Lower leg skin (tissue), 3 donors: ENCODE results near the gene UBL4A.

Experiments
- POLR2A ChIP-seq, 2 donors: fragments of 450-650 bp; IDR thresholded peaks; one replicate each; pipeline ENCODE4 v1.6.1; 2016 to 2017; ENCODE audit warnings: antibody characterized with exemption in 2 of 2, mild to moderate bottlenecking in 1 of 2, moderate library complexity in 1 of 2
- TF ChIP-seq, protein P1 (sequence below), 3 donors: fragments of 450-650 bp; IDR thresholded peaks; one replicate each; pipeline ENCODE4 v1.5.1; 2016; ENCODE audit warnings: antibody characterized with exemption in 3 of 3, mild to moderate bottlenecking in 3 of 3, moderate library complexity in 2 of 3

DNA sequence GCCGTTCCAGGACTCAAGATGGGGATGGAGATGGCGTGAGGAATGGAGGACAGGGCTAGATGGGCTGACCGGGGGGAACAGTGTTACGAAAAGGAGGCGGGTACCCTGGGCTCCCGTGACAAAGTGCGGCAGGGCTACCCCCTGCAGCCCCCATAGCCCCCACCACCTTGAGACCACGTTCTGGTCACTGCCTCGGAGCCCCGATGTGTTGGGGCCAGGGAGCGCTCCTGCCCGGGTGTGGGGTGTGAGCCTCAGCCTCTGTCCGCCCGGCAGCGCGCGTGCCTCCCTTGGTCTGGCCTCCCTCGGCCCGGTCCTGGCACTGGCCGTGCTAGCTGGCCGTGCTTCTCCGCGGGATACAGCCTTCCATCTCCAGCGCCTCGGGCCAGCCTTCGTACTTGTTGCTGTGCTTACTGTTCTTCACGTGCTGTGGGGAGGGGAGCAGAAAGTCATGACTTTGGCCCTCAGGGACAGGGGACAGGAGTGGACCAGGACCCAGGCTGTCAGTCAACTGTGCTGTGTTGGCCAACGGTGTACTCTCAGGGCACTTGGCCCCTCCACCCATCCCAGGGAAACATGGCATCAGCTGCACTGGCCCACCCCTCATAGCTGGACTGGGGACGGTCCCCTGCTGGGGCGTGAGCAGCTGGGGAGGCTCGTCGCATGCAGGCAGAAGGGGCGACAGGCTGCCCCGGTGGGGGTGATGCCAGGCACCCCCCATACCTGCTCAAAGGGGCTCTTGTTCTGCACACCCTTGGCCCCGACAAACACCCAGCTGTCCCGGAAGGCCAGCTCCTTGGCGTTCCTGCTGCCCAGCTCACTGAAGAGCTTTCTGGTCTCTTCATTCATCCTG, 20.3 kb upstream of the UBL4A start:
- TF ChIP-seq, protein P1, sequence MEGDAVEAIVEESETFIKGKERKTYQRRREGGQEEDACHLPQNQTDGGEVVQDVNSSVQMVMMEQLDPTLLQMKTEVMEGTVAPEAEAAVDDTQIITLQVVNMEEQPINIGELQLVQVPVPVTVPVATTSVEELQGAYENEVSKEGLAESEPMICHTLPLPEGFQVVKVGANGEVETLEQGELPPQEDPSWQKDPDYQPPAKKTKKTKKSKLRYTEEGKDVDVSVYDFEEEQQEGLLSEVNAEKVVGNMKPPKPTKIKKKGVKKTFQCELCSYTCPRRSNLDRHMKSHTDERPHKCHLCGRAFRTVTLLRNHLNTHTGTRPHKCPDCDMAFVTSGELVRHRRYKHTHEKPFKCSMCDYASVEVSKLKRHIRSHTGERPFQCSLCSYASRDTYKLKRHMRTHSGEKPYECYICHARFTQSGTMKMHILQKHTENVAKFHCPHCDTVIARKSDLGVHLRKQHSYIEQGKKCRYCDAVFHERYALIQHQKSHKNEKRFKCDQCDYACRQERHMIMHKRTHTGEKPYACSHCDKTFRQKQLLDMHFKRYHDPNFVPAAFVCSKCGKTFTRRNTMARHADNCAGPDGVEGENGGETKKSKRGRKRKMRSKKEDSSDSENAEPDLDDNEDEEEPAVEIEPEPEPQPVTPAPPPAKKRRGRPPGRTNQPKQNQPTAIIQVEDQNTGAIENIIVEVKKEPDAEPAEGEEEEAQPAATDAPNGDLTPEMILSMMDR (IDR thresholded peaks at IDR 0.05), result no peak
- no peak for TF ChIP-seq POLR2A (IDR thresholded peaks at IDR 0.05)
